K562 (cell line): ENCODE results near the gene ETNK2. TPM values are rescaled to one million over a fixed set of nuclear protein-coding genes. Genes with fewer than 3 reads are reported as not detected.

ENCODE experiments used
- BRD4 ChIP-seq: fragments of 200-600 bp; sonication (generic); IDR thresholded peaks from 2 replicates; pipeline ENCODE4 v1.6.1; 2017; ENCODE audit warnings: inconsistent platforms
- FIP1L1 ChIP-seq: fragments of 200-400 bp; formaldehyde crosslinking; IDR thresholded peaks from 2 replicates; pipeline ENCODE4 v1.6.1; 2018; ENCODE audit warnings: mild to moderate bottlenecking, low read depth, low read length; ENCODE audit not compliant: poor library complexity, severe bottlenecking
- HMG20B ChIP-seq: fragments of 250-450 bp; sonication (Bioruptor Pico); IDR thresholded peaks from 2 replicates; pipeline ENCODE4 v1.5.0; 2021; ENCODE audit warnings: mild to moderate bottlenecking
- SAP30 ChIP-seq: fragments of 200-600 bp; sonication (generic); IDR thresholded peaks from 2 replicates; pipeline ENCODE4 v1.6.1; 2012; ENCODE audit warnings: borderline replicate concordance, low read depth, mild to moderate bottlenecking, moderate library complexity, low read length, control low read depth, inconsistent platforms; ENCODE audit not compliant: insufficient read depth, poor library complexity, severe bottlenecking
- SPI1 ChIP-seq: IDR thresholded peaks from 2 replicates; pipeline ENCODE4 v1.6.1; 2011; ENCODE audit warnings: low read depth, low read length, control low read depth, borderline replicate concordance
- ZNF445 ChIP-seq: fragments of 250-450 bp; sonication (Bioruptor Pico); IDR thresholded peaks from 2 replicates; pipeline ENCODE4 v1.4.0; 2020; ENCODE audit warnings: low read depth, mild to moderate bottlenecking, moderate library complexity
- polyA plus RNA-seq, 8 experiments: library from polyadenylated mRNA; depleted of rRNA in 4 of 8; stranded (reverse) in 5 of 8; unstranded in 3 of 8; fragments of >200 nt; fragmentation: Nextera tagmentation in 2 of 8; fragmentation: Illumina TruSeq in 1 of 8; extraction: Ambion mirVana in 2 of 8; extraction: Trizol in 1 of 8; gene quantifications; 2 replicates each; pipeline versions ENCODE4 v1.2.1 to v1.2.3, GENCODE V29; 2011 to 2014; ENCODE audit warnings: inconsistent platforms in 1 of 8, missing spikeins in 1 of 8
- total RNA-seq, 7 experiments: library from RNA; depleted of rRNA in 6 of 7; stranded (reverse); fragments of >200 nt in 6 of 7; fragmentation: Illumina TruSeq in 2 of 7; extraction: Trizol in 2 of 7; gene quantifications; 2 replicates each; pipeline versions ENCODE4 v1.2.1 to v1.2.3, GENCODE V29; 2011 to 2021; ENCODE audit warnings: low replicate concordance in 1 of 7
- TF ChIP-seq, protein P1 (sequence below): IDR thresholded peaks from 2 replicates; pipeline ENCODE4 v1.6.1; 2014; ENCODE audit warnings: antibody characterized with exemption
- TF ChIP-seq, protein P2 (sequence below): sonication (generic); formaldehyde crosslinking; IDR thresholded peaks from 2 replicates; pipeline ENCODE4 v1.8.0; 2023; ENCODE audit warnings: missing genetic modification reagents, mild to moderate bottlenecking, borderline replicate concordance
- TF ChIP-seq, protein P3 (sequence below): fragments of 450-650 bp; IDR thresholded peaks from 2 replicates; pipeline ENCODE4 v1.6.1; 2016; ENCODE audit warnings: mild to moderate bottlenecking, moderate library complexity

Gene ETNK2
- total and polyA plus RNA-seq, 9 of the 15 experiments (the other 6 are each of a cell fraction or from before 2014, with no cell fraction given): 0.03 to 0.38 (median 0.13) TPM; not detected in 4

DNA sequence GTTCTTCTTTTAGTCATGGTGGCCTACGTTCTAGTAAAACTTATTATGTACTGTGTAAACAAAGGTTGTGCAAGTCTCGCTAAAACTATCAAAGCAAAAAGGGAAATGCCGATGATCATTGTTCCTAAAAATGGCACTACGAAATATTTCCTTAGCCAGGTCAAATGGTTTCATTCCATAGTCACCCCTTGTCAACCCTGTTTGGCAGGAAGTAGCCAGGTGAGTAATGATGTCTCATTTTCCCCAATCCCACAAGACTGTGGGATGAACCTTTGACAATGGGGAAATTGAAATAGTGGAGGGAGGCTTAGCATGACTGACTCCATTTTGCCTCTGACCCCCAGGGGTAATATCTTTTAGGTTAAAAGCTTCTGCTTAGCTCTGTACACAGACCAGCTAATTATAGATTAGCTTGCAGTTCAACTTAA is 19.9 kb upstream of the ETNK2 start (continued):
- TF ChIP-seq ZNF445 (CRISPR knock-in tag) (peak; percentile 96), SAP30 (no peak), FIP1L1 (no peak), BRD4 (no peak), SPI1 (no peak), HMG20B (no peak)
- TF ChIP-seq, protein P1, sequence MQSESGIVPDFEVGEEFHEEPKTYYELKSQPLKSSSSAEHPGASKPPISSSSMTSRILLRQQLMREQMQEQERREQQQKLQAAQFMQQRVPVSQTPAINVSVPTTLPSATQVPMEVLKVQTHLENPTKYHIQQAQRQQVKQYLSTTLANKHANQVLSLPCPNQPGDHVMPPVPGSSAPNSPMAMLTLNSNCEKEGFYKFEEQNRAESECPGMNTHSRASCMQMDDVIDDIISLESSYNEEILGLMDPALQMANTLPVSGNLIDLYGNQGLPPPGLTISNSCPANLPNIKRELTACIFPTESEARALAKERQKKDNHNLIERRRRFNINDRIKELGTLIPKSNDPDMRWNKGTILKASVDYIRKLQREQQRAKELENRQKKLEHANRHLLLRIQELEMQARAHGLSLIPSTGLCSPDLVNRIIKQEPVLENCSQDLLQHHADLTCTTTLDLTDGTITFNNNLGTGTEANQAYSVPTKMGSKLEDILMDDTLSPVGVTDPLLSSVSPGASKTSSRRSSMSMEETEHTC: no peak
- TF ChIP-seq, protein P2, sequence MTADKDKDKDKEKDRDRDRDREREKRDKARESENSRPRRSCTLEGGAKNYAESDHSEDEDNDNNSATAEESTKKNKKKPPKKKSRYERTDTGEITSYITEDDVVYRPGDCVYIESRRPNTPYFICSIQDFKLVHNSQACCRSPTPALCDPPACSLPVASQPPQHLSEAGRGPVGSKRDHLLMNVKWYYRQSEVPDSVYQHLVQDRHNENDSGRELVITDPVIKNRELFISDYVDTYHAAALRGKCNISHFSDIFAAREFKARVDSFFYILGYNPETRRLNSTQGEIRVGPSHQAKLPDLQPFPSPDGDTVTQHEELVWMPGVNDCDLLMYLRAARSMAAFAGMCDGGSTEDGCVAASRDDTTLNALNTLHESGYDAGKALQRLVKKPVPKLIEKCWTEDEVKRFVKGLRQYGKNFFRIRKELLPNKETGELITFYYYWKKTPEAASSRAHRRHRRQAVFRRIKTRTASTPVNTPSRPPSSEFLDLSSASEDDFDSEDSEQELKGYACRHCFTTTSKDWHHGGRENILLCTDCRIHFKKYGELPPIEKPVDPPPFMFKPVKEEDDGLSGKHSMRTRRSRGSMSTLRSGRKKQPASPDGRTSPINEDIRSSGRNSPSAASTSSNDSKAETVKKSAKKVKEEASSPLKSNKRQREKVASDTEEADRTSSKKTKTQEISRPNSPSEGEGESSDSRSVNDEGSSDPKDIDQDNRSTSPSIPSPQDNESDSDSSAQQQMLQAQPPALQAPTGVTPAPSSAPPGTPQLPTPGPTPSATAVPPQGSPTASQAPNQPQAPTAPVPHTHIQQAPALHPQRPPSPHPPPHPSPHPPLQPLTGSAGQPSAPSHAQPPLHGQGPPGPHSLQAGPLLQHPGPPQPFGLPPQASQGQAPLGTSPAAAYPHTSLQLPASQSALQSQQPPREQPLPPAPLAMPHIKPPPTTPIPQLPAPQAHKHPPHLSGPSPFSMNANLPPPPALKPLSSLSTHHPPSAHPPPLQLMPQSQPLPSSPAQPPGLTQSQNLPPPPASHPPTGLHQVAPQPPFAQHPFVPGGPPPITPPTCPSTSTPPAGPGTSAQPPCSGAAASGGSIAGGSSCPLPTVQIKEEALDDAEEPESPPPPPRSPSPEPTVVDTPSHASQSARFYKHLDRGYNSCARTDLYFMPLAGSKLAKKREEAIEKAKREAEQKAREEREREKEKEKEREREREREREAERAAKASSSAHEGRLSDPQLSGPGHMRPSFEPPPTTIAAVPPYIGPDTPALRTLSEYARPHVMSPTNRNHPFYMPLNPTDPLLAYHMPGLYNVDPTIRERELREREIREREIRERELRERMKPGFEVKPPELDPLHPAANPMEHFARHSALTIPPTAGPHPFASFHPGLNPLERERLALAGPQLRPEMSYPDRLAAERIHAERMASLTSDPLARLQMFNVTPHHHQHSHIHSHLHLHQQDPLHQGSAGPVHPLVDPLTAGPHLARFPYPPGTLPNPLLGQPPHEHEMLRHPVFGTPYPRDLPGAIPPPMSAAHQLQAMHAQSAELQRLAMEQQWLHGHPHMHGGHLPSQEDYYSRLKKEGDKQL (CRISPR knock-in tag): no peak
- TF ChIP-seq, protein P3, sequence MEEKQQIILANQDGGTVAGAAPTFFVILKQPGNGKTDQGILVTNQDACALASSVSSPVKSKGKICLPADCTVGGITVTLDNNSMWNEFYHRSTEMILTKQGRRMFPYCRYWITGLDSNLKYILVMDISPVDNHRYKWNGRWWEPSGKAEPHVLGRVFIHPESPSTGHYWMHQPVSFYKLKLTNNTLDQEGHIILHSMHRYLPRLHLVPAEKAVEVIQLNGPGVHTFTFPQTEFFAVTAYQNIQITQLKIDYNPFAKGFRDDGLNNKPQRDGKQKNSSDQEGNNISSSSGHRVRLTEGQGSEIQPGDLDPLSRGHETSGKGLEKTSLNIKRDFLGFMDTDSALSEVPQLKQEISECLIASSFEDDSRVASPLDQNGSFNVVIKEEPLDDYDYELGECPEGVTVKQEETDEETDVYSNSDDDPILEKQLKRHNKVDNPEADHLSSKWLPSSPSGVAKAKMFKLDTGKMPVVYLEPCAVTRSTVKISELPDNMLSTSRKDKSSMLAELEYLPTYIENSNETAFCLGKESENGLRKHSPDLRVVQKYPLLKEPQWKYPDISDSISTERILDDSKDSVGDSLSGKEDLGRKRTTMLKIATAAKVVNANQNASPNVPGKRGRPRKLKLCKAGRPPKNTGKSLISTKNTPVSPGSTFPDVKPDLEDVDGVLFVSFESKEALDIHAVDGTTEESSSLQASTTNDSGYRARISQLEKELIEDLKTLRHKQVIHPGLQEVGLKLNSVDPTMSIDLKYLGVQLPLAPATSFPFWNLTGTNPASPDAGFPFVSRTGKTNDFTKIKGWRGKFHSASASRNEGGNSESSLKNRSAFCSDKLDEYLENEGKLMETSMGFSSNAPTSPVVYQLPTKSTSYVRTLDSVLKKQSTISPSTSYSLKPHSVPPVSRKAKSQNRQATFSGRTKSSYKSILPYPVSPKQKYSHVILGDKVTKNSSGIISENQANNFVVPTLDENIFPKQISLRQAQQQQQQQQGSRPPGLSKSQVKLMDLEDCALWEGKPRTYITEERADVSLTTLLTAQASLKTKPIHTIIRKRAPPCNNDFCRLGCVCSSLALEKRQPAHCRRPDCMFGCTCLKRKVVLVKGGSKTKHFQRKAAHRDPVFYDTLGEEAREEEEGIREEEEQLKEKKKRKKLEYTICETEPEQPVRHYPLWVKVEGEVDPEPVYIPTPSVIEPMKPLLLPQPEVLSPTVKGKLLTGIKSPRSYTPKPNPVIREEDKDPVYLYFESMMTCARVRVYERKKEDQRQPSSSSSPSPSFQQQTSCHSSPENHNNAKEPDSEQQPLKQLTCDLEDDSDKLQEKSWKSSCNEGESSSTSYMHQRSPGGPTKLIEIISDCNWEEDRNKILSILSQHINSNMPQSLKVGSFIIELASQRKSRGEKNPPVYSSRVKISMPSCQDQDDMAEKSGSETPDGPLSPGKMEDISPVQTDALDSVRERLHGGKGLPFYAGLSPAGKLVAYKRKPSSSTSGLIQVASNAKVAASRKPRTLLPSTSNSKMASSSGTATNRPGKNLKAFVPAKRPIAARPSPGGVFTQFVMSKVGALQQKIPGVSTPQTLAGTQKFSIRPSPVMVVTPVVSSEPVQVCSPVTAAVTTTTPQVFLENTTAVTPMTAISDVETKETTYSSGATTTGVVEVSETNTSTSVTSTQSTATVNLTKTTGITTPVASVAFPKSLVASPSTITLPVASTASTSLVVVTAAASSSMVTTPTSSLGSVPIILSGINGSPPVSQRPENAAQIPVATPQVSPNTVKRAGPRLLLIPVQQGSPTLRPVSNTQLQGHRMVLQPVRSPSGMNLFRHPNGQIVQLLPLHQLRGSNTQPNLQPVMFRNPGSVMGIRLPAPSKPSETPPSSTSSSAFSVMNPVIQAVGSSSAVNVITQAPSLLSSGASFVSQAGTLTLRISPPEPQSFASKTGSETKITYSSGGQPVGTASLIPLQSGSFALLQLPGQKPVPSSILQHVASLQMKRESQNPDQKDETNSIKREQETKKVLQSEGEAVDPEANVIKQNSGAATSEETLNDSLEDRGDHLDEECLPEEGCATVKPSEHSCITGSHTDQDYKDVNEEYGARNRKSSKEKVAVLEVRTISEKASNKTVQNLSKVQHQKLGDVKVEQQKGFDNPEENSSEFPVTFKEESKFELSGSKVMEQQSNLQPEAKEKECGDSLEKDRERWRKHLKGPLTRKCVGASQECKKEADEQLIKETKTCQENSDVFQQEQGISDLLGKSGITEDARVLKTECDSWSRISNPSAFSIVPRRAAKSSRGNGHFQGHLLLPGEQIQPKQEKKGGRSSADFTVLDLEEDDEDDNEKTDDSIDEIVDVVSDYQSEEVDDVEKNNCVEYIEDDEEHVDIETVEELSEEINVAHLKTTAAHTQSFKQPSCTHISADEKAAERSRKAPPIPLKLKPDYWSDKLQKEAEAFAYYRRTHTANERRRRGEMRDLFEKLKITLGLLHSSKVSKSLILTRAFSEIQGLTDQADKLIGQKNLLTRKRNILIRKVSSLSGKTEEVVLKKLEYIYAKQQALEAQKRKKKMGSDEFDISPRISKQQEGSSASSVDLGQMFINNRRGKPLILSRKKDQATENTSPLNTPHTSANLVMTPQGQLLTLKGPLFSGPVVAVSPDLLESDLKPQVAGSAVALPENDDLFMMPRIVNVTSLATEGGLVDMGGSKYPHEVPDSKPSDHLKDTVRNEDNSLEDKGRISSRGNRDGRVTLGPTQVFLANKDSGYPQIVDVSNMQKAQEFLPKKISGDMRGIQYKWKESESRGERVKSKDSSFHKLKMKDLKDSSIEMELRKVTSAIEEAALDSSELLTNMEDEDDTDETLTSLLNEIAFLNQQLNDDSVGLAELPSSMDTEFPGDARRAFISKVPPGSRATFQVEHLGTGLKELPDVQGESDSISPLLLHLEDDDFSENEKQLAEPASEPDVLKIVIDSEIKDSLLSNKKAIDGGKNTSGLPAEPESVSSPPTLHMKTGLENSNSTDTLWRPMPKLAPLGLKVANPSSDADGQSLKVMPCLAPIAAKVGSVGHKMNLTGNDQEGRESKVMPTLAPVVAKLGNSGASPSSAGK: no peak
